ENCODE measurements around the gene GPATCH2L. TPM values are rescaled to one million over a fixed set of nuclear protein-coding genes. Genes with fewer than 3 reads are reported as not detected.

Gene GPATCH2L
- total RNA-seq, 6 experiments from 2014 or later = 38.3 to 44.8 (median 41.9) TPM

DNA sequence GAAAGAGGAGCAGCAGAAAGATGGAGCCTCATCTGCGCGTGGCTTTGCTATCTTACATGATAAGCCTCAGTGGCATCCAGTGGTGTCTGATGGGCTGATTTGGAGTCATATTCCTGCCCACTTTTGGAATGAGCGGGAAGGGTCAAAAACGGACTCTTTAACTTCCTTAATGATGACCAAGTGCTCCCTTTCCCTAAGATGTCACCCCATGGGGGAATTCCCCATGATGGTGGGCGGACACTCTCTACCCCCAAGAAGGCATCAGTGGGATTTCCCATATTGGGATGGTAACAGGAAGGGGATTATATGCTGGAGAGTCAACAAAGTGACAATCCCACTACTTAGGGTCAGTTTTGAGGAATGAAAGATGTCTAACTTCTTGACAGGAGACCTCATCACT lies 110.9 kb downstream of the GPATCH2L start:
- Mint-ChIP-seq H3K9me3 (no peaks in the 10 kb centered on the region), H3K36me3 (ENCODE audit: low read depth) (no peaks in the 10 kb centered on the region), H3K27me3 (ENCODE audit: insufficient read depth) (no peaks in the 10 kb centered on the region; the same call in none of the 2 replicates), H3K4me3 (no peak overlapping the region), H3K27ac (no peak overlapping the region), H3K4me1 (ENCODE audit: low read depth) (no peaks in the 10 kb centered on the region)
- no peak for TF ChIP-seq CTCF (IDR thresholded peaks at IDR 0.05)
- no peak for DNase-seq

Other genes with a start within 250 kb of the GPATCH2L start
- gene TGFB3, start 169.9 kb upstream of the GPATCH2L start, total RNA-seq (2021; fragmentation: NEBNext Ultra II Directional; extraction: Animal tissue kit (Norgen Biotek cat#: 25700)) = 1 to 10 TPM; 4.4 to 9.3 (median 5.0) TPM
- 10 to 100 TPM; 27.1 to 33.4 (median 29.3) TPM for gene IFT43, start 166.2 kb upstream of the GPATCH2L start, total RNA-seq (2021; fragmentation: NEBNext Ultra II Directional; extraction: Animal tissue kit (Norgen Biotek cat#: 25700))
- not detected for gene ESRRB, start 224.2 kb downstream of the GPATCH2L start, total RNA-seq (2021; fragmentation: NEBNext Ultra II Directional; extraction: Animal tissue kit (Norgen Biotek cat#: 25700))